PC-3 (cell line): ENCODE data around the gene UBR4.

Experiments
- EZH2 ChIP-seq: fragments of 300-600 bp; sonication (generic); IDR thresholded peaks from one replicate; pipeline ENCODE4 v1.6.1; 2017; ENCODE audit warnings: antibody characterized with exemption, mild to moderate bottlenecking, low read length; ENCODE audit not compliant: unreplicated experiment
- TF ChIP-seq, protein P1 (sequence below): fragments of 300-600 bp; sonication (generic); conservative IDR thresholded peaks from 2 replicates; pipeline ENCODE4 v1.5.1; 2017; ENCODE audit warnings: antibody characterized with exemption, low read depth, mild to moderate bottlenecking, low read length

DNA sequence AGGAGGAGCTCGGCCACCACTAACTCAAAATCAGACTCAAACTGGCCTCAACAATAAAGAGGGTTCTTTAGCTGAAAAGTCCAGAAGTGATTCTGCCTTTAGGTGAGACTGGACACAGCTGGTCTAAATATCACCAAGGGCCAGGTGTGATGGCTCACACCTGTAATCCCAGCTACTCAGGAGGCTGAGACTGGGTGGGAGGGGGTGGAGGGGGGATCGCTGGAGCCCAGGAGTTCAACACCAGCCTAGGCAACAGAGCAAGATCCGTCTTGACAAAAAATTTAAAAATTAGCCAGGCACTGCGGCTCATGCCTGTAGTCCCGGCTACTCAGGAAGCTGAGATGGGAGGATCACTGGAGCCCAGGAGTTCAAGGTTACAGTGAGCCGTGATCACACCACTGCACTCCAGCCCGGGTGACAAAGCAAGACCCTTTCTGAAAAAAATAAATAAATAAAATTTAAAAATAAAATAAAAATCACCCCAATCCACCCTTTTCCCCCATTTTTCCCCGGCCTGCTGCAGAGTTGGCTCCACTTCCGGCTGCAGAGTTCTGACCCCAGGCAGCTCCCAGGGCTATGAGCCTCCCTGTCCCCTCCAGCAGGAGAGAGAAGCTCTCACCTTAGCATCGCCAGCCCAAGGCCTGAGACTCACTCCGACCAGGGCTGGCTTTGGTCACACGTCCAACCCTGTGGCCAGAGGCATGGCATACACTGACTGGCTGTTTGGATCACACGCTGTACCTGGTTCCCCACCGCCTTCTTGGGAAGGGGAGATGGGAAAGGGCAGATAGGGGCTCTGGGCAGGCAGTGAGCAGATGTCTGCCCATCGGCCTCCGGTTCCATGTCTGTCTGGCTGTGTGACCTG lies 166.3 kb downstream of the UBR4 start:
- TF ChIP-seq EZH2: no peak
- TF ChIP-seq, protein P1, sequence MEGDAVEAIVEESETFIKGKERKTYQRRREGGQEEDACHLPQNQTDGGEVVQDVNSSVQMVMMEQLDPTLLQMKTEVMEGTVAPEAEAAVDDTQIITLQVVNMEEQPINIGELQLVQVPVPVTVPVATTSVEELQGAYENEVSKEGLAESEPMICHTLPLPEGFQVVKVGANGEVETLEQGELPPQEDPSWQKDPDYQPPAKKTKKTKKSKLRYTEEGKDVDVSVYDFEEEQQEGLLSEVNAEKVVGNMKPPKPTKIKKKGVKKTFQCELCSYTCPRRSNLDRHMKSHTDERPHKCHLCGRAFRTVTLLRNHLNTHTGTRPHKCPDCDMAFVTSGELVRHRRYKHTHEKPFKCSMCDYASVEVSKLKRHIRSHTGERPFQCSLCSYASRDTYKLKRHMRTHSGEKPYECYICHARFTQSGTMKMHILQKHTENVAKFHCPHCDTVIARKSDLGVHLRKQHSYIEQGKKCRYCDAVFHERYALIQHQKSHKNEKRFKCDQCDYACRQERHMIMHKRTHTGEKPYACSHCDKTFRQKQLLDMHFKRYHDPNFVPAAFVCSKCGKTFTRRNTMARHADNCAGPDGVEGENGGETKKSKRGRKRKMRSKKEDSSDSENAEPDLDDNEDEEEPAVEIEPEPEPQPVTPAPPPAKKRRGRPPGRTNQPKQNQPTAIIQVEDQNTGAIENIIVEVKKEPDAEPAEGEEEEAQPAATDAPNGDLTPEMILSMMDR: no peak
